Jurkat, Clone E6-1 (cell line): Measurements from ENCODE around the gene NUP210.

Experiments used
- DNase-seq: peaks from one replicate; pipeline ENCODE4 v3.0.0-alpha.2; 2011; ENCODE audit warnings: low read depth, low spot score
- H3K4me3 ChIP-seq: 2 replicates; pipeline ENCODE4 v1.5.1; 2011; ENCODE audit warnings: mild to moderate bottlenecking, low read length, control low read depth, moderate library complexity

Gene NUP210

GRCh38 chr3:13272831-13273603 is 147.1 kb downstream of the NUP210 start:
- no peak overlapping the region for H3K4me3 ChIP-seq
- no peak for DNase-seq

- H3K4me3 ChIP-seq: no peak overlapping the region
- no peak for DNase-seq
These were observed 150.3 kb downstream of the NUP210 start for GRCh38 chr3:13269711-13270378.

- DNase-seq: no peak
- H3K4me3 ChIP-seq: no peak overlapping the region
These were observed 151.1 kb downstream of the NUP210 start for GRCh38 chr3:13268961-13269441.

- no peak for DNase-seq
- H3K4me3 ChIP-seq: no peak overlapping the region
These were observed 152.0 kb downstream of the NUP210 start for GRCh38 chr3:13268120-13268519.

GRCh38 chr3:13266651-13267362 is 153.3 kb downstream of the NUP210 start:
- H3K4me3 ChIP-seq: no peak overlapping the region

More at GRCh38 chr3:13266651-13267362, 153.3 kb downstream of the NUP210 start:
- no peak for DNase-seq
